ENCODE measurements around the gene EML4.
"Not testable (repeated sequence)": the region's sequence is repeated elsewhere in the genome, so short reads cannot be mapped to it uniquely, and the experiment has no call there.

Gene EML4

DNA sequence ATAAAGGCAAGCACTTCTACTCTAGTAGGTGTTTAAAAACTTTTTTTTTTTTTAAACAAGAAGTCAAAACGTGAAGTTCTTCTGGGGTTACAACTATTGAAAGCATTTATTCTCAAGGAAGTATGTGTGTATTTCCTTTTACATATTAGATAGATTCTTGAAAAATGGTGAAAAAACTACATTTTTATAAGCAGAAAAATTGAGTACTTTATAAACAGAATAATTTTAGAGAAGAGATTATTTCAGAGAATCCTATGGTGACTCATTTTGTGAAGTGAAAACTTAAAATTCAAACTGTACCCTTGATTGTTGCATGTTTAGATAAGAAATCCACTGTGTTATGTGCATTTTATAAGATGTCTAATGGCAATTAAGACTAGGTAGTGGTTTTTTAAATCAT lies 2.9 kb downstream of the EML4 start:
- no peak for DNase-seq

DNA sequence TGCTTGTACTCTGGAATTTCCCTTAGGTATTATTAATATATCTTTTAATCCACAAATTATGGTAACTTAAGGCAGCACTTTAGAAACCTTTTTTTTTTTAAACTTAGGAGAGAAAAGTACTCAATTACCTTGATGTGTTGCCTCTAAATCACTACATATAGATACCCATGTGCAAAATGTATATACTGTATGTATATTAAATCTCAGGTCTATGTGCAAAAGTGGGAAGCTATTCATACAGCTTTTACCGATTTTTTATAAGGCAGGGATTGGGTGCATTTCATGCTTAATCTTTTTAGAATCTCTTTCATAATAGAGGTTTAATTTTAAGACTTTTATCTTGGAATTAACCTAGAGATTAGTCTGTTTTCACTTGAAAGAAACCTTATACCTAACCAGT lies 3.4 kb downstream of the EML4 start:
- no peak for DNase-seq

DNA sequence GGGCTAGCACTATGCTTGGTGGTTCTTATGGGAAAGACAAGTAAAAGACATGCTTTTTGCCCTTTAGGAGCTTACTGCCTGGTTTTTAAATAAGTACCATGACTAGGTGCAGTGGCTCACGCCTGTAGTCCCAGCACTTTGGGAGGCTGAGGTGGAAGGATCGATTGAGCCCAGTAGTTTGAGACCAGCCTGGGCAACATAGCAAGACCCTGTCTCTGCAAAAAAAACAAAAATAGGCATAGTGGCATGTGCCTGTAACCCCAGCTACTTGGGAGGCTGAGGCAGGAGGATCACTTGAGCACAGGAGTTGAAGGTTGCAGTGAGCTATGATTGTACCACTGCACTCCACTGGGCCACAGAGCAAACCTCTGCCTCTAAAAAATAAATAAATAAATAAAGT lies 4.3 kb downstream of the EML4 start:
- not testable (repeated sequence) for DNase-seq

DNA sequence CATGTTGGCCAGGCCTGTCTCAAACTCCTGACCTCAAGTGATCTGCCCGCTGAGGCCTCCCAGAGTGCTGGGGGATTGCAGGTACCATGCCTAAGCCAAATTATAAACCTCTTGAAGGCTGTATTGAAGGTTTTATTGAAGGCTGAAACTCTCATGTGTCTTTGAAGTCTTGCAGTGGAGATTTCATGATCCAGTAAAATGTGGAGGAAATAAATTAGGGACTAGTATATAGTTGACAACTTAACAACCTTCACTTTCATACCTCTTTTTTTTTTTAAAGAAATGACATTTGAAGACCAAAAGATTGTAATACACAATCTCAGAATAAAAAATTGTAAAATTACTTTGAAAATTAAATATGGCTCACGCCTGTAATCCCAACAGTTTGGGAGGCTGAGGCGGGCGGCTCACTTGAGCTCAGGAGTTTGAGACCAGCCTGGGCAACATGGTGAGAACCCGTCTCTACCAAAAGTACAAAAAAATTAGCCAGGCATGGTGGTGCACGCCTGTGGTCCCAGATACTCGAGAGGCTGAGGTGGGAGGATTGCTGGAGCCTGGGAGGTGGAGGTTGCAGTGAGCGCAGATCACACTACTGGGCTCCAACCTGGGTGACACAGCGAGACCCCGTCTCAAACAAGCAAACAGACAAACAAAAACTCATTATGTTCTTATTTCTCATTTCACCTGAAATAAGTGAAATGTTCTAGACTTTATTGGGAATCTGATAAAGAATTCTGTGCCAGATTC lies 8.0 kb downstream of the EML4 start:
- no peak for DNase-seq

DNA sequence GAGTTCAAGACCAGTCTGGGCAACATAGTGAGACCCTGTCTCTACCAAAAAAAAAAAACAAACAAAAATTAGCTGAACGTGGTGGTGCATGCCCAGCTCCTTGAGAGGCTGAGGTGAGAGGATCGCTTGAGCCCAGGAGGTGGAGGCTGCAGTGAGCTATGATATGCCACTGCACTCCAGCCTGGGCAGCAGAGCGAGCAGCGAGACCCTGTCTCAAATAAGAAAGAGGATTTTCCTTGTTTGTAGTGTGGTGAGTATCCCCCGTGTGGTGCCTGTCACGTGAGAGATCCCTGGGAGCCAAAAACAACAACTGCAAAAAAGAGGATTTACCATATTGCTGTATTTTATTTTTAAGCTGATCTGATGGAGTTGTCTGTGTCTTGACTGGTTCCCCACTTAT lies 9.2 kb downstream of the EML4 start:
- no peak for DNase-seq

DNA sequence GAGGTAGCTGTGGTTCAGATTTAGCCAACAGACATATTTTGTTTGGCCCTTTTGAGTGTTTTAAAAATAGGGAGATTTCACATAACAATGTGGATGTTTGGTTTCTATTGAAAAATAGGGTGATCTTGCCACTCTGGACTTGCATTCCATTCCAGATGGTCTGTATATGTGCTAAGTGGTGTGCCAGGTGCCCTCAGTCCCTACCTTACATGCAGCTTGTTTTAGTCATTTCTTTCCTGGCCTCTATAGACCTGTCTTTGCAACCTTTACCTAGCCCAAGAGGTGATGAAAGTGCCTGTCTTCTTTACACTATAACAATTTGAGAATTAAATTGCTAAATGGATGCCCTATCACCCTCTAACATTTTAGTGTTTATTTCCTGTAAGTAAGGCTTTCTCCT lies 11.1 kb downstream of the EML4 start:
- DNase-seq = no peak

DNA sequence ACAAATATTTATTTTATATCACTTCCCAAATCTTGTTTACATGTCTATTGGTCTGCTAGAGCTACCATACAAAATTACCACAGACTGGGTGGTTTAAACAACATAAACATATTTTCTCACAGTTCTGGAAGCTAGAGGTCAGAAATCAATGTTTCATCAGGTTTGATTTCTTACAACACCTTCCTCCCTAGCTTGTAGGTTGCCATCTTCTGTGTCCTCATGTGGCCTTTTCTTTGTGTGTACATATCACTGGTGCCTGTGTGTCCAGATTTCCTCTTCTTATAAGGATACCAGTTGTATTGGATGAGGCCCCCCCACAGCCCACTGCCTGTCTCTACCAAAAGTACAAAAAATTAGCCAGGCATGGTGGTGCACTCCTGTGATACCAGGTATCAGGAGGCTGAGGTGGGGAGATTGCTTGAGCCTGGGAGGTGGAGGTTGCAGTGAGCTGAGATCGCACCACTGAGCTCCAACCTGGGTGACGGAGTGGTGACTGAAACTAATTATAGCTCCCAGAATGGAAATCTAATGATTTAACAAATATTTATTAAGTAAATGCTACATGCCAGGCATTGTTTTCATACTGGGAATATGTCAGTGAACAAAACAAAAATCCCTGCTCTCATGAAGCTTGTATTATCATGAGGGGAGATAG lies 13.6 kb downstream of the EML4 start:
- no peak for DNase-seq

DNA sequence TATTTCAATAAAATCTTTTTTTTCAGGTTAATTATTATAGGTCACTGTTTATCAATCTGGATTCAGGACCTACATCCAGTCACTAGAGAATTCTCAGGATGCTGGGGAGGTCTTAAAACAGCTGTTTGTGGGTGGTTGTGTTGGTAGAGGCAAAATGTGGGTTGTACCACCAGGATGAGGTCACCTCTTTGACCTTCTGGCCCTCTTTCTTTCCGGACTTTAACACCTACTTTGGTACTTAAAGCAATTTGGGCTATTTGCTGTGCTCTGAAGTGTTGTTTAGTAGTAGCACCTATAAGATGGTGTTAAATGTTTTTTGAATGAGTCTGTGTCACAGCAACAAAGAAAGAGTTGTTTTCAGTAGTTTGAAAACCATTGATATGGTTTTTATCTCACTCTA lies 14.6 kb downstream of the EML4 start:
- DNase-seq = no peak

DNA sequence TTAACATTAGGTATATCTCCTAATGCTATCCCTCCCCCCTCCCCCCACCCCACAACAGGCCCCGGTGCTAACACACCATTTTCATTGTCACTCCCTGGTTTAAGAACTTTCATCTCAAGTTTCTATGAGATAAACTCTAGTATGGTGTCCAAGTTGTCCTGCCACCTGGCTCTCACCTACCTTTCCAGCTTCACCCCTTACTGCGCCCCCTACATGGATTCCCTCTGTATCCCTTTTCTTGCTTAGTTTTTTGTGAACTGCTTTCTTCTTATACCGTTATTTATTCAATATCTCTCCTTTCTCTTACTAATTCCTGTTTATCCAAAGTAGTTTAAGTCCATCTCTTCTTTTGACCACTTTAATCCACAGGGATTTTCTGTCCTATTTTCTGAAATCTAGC lies 15.2 kb downstream of the EML4 start:
- no peak for DNase-seq

DNA sequence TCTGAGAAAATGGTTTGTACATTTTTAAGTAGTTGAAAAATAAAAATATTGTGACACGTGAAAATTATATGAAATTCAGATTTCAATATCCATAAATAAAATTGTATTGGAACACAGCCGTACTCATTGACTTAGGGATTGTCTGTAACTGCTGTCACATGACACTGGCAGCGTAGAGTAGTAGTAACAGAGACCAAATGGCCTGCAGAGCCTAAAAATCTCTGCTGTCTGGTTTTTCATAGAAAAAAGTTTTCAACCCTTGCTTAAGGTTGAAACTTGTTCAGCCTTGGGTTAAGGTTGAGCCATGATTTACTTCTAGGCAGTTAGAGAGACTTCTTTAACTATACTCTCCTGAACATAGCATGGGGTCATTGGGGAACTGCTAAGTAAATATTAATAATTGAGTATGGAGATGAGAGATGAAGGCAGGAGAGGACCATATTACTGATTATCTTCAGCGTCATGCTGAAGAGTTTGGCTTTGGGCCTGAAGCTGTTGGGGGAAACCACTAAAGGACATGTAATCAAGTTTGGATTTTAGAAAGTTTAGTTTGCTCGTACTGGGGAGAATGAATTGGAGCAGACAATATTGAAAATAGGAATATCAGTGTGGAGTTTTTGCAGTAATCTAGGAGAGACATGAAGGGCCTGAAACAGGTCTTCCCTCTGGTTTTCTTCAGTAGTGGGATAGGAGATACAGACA lies 16.2 kb downstream of the EML4 start:
- DNase-seq = no peak

DNA sequence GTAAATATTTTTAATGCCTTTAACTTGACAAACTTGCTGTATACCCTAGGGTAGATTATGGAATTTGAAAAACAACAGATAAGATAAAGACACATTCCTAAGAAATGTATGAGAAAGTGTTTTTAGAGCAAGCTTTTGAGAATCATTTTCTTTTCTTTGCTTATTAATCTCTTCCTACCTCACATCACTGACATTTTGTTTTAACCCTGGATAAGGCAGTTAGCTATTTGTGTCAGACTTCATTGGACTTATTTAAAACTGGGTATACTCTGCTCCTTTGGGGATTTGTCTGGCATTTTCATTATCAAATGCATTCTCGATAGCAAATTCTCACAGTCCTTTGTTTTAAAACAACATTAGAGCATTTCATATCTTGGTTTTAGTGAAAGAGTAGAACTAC lies 17.2 kb downstream of the EML4 start:
- DNase-seq = no peak

DNA sequence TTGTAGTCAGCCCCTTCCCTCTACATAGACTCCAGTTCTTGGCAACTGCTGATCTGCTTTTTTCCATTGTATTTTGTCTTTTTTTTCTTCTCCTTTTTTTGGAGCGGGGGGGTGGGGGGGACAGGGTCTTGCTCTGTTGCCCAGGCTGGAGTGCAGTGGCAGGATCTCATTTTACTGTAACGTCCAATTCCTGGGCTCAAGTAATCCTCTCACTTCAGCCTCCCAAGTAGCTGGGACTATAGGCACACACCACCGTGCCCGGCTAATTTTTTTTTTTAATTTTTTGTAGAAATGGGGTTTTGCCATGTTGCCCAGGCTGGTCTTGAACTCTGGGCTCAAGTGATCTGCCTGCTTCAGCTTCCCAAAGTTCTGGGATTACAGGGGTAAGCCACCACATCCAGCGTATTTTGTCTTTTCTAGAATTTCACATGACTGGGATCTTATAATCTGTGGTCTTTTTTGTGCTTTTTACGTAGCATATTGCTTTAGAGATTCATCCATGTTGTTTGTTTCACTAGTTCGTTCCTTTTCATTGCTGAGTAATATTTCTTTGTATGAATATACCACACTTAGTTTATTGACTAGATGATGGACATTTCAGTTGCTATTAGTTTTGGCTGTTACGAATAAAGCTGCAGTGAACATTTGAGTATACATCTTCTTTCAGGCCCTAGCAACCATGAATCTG lies 17.9 kb downstream of the EML4 start:
- no peak for DNase-seq

DNA sequence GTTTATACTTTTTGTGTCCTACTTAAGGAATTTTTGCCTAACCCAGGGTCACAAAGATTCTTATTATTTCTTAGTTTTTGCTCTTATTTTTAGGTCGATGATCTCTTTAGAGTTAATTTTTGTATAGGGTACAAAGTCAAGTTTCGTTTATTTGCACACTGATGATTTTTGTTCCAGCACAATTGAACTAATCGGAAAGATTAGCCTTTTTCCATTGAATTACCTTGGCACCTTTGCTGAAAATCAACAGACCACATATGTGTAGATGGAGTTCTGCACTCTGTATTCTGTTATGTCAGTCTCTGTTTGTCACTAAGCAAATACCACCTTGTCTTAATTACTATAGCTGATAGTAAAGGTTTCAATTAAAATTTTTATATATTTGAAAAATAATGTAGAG lies 18.7 kb downstream of the EML4 start:
- DNase-seq = no peak

DNA sequence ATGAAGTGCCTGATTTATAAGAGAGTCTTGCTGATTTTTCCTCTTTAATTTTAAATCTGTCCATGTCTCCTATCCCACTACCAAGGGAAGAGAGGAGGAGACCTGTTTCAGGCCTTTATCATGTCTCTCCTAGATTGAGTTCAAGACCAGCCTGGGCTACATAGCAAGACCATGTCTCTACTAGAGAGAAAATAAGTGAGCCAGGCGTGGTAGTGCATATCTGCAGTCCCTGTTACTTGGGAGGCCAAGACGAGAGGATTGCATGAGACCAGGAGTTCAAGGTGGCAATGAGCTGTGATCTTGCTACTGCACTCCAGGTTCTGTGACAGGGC lies 20.0 kb downstream of the EML4 start:
- DNase-seq = no peak

DNA sequence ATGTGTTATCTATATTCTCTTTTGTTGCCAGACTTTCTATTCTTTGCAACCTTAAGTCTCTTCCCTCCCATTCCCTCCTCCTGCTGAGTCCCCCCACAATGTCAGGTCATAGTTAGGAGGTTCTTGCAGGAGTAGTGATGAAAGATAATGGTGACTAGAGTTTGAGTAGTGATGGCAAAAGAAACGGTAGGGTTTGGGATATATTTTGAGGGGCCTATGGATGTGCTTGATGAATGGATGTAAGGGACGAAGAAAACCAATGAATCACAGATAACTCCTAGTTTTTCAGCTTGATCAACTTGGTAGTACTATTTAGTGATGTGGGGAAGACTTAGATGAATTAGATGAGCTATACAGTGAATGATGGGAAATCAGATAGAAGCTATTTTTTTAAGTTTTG lies 21.0 kb downstream of the EML4 start:
- no peak for DNase-seq

DNA sequence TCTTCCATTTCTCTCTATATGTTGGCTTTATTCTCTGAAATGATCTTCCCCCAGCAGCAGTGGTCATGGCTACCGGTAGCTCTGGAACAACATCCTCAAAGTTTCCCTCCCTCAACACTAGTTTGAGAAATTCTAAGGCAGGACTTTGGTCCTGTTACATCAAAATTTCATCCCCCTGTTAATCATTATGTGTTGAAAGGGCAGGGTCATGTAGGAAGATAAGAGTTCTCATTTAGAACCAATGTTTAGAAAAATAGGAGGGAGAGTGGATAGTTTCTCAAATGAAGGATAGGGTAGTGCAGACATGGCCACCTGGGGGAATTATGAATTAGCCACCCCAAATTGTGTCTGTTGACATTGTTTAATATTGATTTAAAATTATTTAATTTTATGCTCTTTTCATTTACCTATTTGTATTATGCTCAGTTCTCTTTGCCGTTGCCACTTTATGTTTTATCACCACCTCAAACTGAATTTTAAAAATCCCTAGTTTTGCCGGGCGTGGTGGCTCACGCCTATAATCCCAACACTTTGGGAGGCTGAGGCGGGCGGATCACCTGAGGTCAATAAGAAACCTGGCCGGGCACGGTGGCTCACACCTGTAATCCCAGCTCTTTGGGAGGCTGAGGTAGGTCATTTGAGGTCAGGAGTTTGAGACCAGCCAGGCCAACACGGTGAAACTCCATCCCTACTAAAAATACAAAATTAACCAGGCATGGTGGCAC lies 22.3 kb downstream of the EML4 start:
- no peak for DNase-seq

DNA sequence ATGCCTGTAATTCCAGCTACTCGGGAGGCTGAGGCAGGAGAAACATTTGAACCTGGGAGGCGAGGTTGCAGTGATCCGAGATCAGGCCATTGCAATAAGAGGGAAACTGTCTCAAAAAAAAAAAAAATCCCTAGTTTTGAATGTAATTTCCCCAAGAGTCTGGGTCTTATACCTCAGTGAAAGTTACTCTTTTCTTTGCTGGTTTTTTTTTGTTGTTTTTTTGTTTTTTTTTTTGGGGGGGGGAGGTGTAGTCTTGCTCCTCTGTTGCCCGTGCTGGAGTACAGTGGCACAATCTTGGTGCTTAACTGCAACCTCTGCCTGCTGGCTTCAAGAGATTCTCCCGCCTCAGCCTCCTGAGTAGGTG lies 22.8 kb downstream of the EML4 start:
- no peak for DNase-seq

DNA sequence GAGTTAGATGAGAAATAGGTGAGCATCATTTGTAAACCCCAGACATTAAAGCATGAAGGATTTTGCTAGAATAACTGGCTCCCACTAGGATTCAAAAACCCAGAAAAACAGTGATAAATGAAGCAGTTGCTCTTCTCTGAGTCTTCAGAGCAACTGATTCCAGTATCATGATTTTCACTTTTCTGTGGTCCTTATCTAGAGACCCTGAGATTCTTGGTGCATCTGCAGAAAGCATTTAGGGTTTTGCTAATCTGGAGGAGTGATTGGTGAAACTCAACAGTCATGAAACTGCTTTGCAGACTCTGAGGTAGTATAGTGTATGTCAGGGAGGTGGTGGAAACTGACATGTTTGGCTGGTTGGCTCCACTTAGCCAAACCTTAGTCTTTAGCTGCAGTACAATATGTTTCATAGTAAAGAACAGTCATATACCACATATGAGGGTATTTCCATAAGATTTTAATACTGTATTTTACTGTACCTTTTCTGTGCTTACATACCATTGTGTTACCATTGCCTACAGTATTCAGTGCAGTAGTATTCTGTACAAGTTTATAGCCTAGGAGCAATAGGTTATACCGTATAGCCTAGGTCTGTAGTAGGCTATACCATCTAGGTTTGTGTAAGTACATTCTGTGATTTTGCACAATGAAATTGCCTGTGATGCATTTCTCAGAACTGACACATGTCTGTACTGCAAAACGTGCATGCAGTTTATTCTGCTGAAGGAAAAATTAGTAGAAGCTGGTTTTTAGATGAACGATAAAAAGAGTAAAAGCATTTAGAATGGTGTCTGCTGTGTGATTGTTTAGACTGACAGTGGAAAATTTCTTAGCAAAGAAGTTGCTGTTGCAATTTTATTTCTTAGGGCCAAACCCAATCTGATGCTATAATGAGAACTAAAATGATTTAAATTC lies 23.8 kb downstream of the EML4 start:
- no peak for DNase-seq

DNA sequence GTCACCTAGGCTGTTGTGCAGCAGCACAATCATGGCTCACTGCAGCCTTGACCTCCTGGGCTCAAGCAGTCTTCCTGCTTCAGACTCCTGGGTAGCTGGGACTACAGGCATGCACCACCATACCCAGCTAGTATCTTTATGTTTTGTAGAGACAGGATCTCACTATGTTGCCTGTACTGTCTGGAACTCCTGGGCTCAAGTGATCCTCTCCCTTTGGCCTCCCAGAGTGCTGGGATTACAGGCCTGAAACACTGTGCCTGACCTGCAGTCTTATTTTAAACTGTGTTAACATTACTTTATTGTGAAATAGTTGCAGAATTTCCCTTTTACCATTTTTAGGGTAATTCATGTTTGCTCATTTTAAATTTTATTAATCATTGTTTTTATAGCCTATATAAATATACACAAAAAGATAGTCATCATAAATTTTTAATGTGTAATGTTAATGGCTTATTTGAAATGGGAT lies 24.6 kb downstream of the EML4 start:
- DNase-seq = no peak

DNA sequence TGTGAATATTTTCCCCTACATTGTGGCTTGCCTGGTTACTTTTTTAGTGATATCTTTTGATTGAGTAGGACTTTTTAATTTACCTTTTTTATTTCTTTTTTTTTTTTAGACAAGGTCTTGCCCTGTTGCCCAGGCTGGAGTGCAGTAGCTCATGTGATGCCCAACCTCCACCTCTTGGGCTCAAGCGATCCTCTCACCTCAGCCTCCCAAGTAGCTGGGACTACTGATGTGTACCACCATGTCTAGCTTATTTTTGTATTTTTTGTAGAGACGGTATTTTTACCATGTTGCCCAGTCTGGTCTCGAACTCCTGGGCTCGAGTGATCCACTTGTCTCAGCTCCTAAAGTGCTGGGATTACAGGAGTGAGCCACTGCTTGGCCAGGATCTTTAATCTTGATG lies 25.3 kb downstream of the EML4 start:
- DNase-seq = no peak

DNA sequence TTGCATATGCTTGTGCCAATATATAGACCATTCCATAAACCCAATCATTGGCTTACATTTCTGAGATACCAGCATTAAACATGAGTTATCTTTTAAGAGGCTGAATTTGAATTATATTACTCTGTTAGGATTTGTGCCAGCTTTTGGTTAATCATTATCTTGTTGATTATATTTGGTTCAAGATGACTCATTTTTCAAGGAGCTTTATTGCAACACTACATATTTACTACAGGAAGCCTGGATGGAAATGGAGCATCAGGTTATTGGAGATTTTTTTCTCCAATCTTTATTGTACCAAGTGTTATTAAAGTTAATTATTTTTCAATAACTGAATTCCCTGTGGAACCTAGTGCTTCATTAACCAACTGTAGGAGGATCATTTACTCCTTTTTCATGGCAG lies 26.4 kb downstream of the EML4 start:
- no peak for DNase-seq

DNA sequence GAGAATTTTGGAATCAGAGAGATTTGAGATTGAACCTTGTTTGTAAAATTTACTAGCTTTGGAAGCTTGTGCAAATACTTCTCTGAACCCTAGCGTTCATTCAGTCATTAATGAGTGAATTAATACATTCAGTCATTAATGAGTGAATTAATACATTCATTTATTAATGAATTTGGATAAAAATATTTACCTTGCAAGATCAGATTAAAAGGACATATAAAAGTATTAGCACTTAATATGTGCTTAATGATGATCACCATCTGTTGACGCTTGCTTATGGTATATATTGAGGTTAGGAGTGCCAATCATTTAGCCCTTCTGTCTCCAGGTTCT lies 26.9 kb downstream of the EML4 start:
- DNase-seq = no peak
